B cell (primary cell): ENCODE measurements around the gene ROMO1. TPM values are rescaled to one million over a fixed set of nuclear protein-coding genes. Genes with fewer than 3 reads are reported as not detected.
A peak's percentile ranks its signal among the peaks of the same experiment; 100 is the strongest.

ENCODE experiments used
- ATAC-seq: fragments of 200-7000 bp; cut with Tn5 transposase; one replicate; pipeline ENCODE4 v1.10.0; 2021; ENCODE audit warnings: low read depth, mild to moderate bottlenecking, moderate number of reproducible peaks, moderate library complexity
- CTCF ChIA-PET: fragments of 350-600 bp; sonication (Branson Sonifier 250); formaldehyde crosslinking; loops from one replicate; lab custom pipeline; 2021; ENCODE audit warnings: antibody characterized with exemption, inconsistent platforms; lab: Charles Lee
- POLR2A ChIA-PET: fragments of 350-600 bp; sonication (Branson Sonifier 250); formaldehyde crosslinking; loops from one replicate; lab custom pipeline; 2021; ENCODE audit warnings: antibody characterized with exemption; lab: Charles Lee
- DNase-seq: peaks from one replicate; pipeline ENCODE4 v3.0.0; 2013
- H2AFZ ChIP-seq: 2 replicates; pipeline ENCODE4 v1.6.1; 2012; ENCODE audit warnings: mild to moderate bottlenecking, low read depth, low read length; ENCODE audit not compliant: insufficient read depth, poor library complexity, severe bottlenecking
- H3K27ac ChIP-seq, 2 donors: 1 replicate in 1 of 2; 2 replicates in 1 of 2; pipeline ENCODE4 v1.5.1; 2012 to 2013; ENCODE audit warnings: low read length in 2 of 2, mild to moderate bottlenecking in 2 of 2, moderate library complexity in 1 of 2
- H3K27me3 ChIP-seq, 4 experiments: fragments of 200-600 bp in 1 of 4; sonication (generic) in 1 of 4; replicated peaks in 1 of 4; 1 replicate in 2 of 4; 2 replicates in 2 of 4; pipeline versions ENCODE4 v1.6.1 to v1.7.0; 2013 to 2016; ENCODE audit warnings: low read length in 3 of 4, mild to moderate bottlenecking in 2 of 4, mixed read lengths in 1 of 4, moderate library complexity in 1 of 4; ENCODE audit not compliant: insufficient read depth in 4 of 4, control insufficient read depth in 3 of 4; ENCODE audit errors: control extremely low read depth in 1 of 4
- H3K36me3 ChIP-seq, 2 experiments: replicated peaks in 1 of 2; 1 replicate in 1 of 2; 2 replicates in 1 of 2; pipeline versions ENCODE4 v1.6.1 to v1.7.1; 2013; ENCODE audit warnings: low read length in 1 of 2; ENCODE audit not compliant: insufficient read depth in 2 of 2, control insufficient read depth in 1 of 2; ENCODE audit errors: control extremely low read depth in 1 of 2, extremely low read depth in 1 of 2
- H3K4me1 ChIP-seq, 2 donors: fragments of 200-600 bp in 1 of 2; sonication (generic) in 1 of 2; 1 replicate in 1 of 2; 2 replicates in 1 of 2; pipeline versions ENCODE4 v1.5.1 to v1.6.1; 2013 to 2017; ENCODE audit warnings: low read length in 2 of 2; ENCODE audit not compliant: control insufficient read depth in 2 of 2, insufficient read depth in 2 of 2
- H3K4me2 ChIP-seq: replicated peaks from 2 replicates; pipeline ENCODE3; 2012; ENCODE audit warnings: mild to moderate bottlenecking, low read depth, low read length; ENCODE audit not compliant: poor library complexity, severe bottlenecking
- H3K4me3 ChIP-seq, 5 experiments: fragments of 200-600 bp in 1 of 5; sonication (generic) in 1 of 5; 1 replicate in 3 of 5; 2 replicates in 2 of 5; pipeline versions ENCODE4 v1.5.1 to v1.7.0; 2011 to 2016; ENCODE audit warnings: low read length in 4 of 5, mild to moderate bottlenecking in 4 of 5, low read depth in 2 of 5, control low read depth in 1 of 5, moderate library complexity in 1 of 5; ENCODE audit not compliant: insufficient read depth in 1 of 5; ENCODE audit errors: control extremely low read depth in 1 of 5, extremely low read depth in 1 of 5
- H3K79me2 ChIP-seq: fragments of 200-600 bp; sonication (generic); one replicate; pipeline ENCODE4 v1.6.0; 2016; ENCODE audit warnings: low read length; ENCODE audit not compliant: control insufficient read depth, insufficient read depth
- H3K9ac ChIP-seq: fragments of 200-600 bp; sonication (generic); 2 replicates; pipeline ENCODE4 v1.6.1; 2017; ENCODE audit warnings: mild to moderate bottlenecking, low read length, moderate library complexity
- H3K9me3 ChIP-seq, 3 donors: one replicate each; pipeline versions ENCODE4 v1.6.1 to v1.7.1; 2013; ENCODE audit warnings: low read length in 2 of 3; ENCODE audit not compliant: control insufficient read depth in 2 of 3, insufficient read depth in 1 of 3; ENCODE audit errors: control extremely low read depth in 1 of 3
- H4K20me1 ChIP-seq: 2 replicates; pipeline ENCODE4 v1.6.0; 2012; ENCODE audit warnings: mild to moderate bottlenecking, low read length; ENCODE audit not compliant: insufficient read depth, control insufficient read depth, poor library complexity, severe bottlenecking
- H3K27ac Mint-ChIP-seq: one replicate; pipeline ENCODE4 v1.8.0; 2021; ENCODE audit warnings: mixed read lengths
- H3K27me3 Mint-ChIP-seq: one replicate; pipeline ENCODE4 v1.8.0; 2021; ENCODE audit warnings: mixed read lengths
- H3K4me1 Mint-ChIP-seq: one replicate; pipeline ENCODE4 v1.8.0; 2021; ENCODE audit warnings: mixed read lengths
- H3K4me3 Mint-ChIP-seq: one replicate; pipeline ENCODE4 v1.8.0; 2021; ENCODE audit warnings: mixed read lengths
- H3K9me3 Mint-ChIP-seq: one replicate; pipeline ENCODE4 v1.8.0; 2022; ENCODE audit warnings: mixed read lengths; ENCODE audit not compliant: insufficient read depth
- CTCF ChIP-seq: fragments of 200-600 bp; IDR thresholded peaks from one replicate; pipeline ENCODE4 v1.8.0; 2022; ENCODE audit warnings: antibody characterized with exemption, mild to moderate bottlenecking
- EZH2 ChIP-seq: IDR thresholded peaks from 2 replicates; pipeline ENCODE4 v1.6.1; 2012; ENCODE audit warnings: borderline replicate concordance, low read depth, mild to moderate bottlenecking, moderate library complexity, low read length; ENCODE audit not compliant: insufficient read depth, poor library complexity, severe bottlenecking
- WGBS: methylation state at CpG from one replicate; pipeline ENCODE4 v1.1.5; 2013; ENCODE audit warnings: missing lambda C conversion rate; ENCODE audit not compliant: insufficient coverage; 5-methylcytosine and 5-hydroxymethylcytosine counted together
- intact Hi-C: fragments of 100-400 bp; cut with micrococcal nuclease; formaldehyde crosslinking; loops from one replicate; pipeline ENCODE4 v1.10.0; 2022
- polyA plus RNA-seq: library from polyadenylated mRNA; depleted of rRNA; stranded (reverse); fragments of >200 nt; gene quantifications from 2 replicates; pipeline ENCODE4 v1.2.3, GENCODE V29; 2012
- total RNA-seq, 2 donors: library from RNA; stranded (reverse); fragments of 120-200 nt in 1 of 2; gene quantifications; 1 replicate in 1 of 2; 2 replicates in 1 of 2; pipeline versions ENCODE4 v1.2.3 to v1.2.4, GENCODE V29; 2013 to 2022

The ROMO1 gene
- total and polyA plus RNA-seq, 2 donors (not counting 1 experiment from before 2014, with no cell fraction given), result 38.1 to 145 TPM

GRCh38 chr20:35739294-35740163 is 40.3 kb downstream of the ROMO1 start:
- intact Hi-C loops, result loop anchor here (2.0 kb wide), 2 partner anchors 41 to 277 kb away; partner anchors contain the start of genes NFS1 and ROMO1
- H3K27ac ChIP-seq, result peak overlapping the region; percentile 100

More at GRCh38 chr20:35739294-35740163, 40.3 kb downstream of the ROMO1 start:
- H3K4me3 Mint-ChIP-seq, result peak overlapping the region; percentile 57
- ChIA-PET POLR2A (interaction anchor here (1.0 kb wide), 1 partner anchor 32 kb away, joined by 4 read pairs; the partner anchor contains the start of gene PHF20), CTCF (interaction anchor here (1.0 to 2.6 kb wide), 5 partner anchors 26 to 214 kb away, joined by 3 to 8 read pairs (median 5); partner anchors contain the start of genes PHF20 and SCAND1)
- Histone ChIP-seq H3K79me2 (peaks cover 79% of the 10 kb centered on the region), H3K9ac (peak overlapping the region; percentile 1), H2AFZ (no peak overlapping the region), H3K27me3 (no peaks in the 10 kb centered on the region), H4K20me1 (peaks cover 65% of the 10 kb centered on the region), H3K4me2 (peak overlapping the region; percentile 66), H3K4me3 (peak overlapping the region in 1 of 5 experiments; percentile 99), H3K9me3 (no peaks in the 10 kb centered on the region), H3K36me3 (peaks cover 2 to 57% of the 10 kb centered on the region in 2 experiments), H3K4me1 (peaks cover 48 to 51% of the 10 kb centered on the region in 2 donors)
- DNase-seq, result no peak
- H3K9me3 Mint-ChIP-seq, result no peaks in the 10 kb centered on the region
- peak overlapping the region; percentile 37 for H3K27ac Mint-ChIP-seq
- H3K4me1 Mint-ChIP-seq, result peaks cover 57% of the 10 kb centered on the region
- TF ChIP-seq CTCF (peak; percentile 57), EZH2 (no peak)
- H3K27me3 Mint-ChIP-seq, result no peaks in the 10 kb centered on the region
- ATAC-seq, result no peak
- 100% methylated on average over 2 of the region's 7 CpGs for WGBS
